ENCODE results near the gene GABRD.

The GABRD gene

DNA sequence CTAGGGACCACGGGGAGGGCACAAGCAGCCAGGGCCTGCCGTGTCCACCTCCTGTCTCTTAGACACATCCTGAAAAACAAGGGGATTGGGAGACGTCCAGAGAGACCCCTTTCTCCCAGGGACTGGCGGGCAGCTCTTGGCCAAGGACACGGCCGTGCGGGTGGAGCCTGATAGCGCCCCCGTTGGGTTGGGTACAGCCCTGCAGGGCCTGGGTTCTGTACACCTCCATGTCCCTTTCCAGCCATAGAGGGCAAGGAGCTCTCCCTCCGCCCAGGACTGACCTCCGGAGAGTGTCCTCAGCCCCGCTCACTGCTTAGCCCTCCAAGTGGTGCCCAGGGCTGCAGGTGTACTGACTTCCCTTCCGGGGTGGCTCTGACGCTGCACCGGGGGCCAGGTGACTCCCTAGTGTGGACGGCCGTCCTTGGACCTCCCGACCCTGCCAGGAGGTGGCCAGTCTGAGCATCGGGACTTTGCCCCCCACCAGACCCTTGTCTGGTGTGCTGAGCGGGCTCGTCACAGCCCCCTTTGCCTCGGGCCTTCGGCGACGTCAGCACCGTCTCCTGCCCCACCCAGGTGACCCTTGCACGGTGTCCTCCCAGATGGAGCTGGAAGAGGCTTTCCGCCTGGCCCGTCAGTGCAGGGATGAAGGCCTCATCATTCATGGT is 36.9 kb downstream of the GABRD start:
- TF ChIP-seq, protein P1, sequence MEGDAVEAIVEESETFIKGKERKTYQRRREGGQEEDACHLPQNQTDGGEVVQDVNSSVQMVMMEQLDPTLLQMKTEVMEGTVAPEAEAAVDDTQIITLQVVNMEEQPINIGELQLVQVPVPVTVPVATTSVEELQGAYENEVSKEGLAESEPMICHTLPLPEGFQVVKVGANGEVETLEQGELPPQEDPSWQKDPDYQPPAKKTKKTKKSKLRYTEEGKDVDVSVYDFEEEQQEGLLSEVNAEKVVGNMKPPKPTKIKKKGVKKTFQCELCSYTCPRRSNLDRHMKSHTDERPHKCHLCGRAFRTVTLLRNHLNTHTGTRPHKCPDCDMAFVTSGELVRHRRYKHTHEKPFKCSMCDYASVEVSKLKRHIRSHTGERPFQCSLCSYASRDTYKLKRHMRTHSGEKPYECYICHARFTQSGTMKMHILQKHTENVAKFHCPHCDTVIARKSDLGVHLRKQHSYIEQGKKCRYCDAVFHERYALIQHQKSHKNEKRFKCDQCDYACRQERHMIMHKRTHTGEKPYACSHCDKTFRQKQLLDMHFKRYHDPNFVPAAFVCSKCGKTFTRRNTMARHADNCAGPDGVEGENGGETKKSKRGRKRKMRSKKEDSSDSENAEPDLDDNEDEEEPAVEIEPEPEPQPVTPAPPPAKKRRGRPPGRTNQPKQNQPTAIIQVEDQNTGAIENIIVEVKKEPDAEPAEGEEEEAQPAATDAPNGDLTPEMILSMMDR (IDR thresholded peaks at IDR 0.05) = no peak
- peaks cover under 1 to 1% of the 10 kb centered on the region in 2 experiments for H3K4me1 ChIP-seq (ENCODE audit: control insufficient read depth in 1 of 2, insufficient read depth in 1 of 2, low read depth in 1 of 2, low read length in 1 of 2)
- H3K27ac ChIP-seq = no peak overlapping the region
- H3K4me3 ChIP-seq (ENCODE audit: low read depth in 1 of 2, low read length in 1 of 2) = no peak overlapping the region
- peaks cover 17% of the 10 kb centered on the region for H3K27me3 ChIP-seq
- no peaks in the 10 kb centered on the region for H3K36me3 ChIP-seq
- H3K9me3 ChIP-seq = no peaks in the 10 kb centered on the region

DNA sequence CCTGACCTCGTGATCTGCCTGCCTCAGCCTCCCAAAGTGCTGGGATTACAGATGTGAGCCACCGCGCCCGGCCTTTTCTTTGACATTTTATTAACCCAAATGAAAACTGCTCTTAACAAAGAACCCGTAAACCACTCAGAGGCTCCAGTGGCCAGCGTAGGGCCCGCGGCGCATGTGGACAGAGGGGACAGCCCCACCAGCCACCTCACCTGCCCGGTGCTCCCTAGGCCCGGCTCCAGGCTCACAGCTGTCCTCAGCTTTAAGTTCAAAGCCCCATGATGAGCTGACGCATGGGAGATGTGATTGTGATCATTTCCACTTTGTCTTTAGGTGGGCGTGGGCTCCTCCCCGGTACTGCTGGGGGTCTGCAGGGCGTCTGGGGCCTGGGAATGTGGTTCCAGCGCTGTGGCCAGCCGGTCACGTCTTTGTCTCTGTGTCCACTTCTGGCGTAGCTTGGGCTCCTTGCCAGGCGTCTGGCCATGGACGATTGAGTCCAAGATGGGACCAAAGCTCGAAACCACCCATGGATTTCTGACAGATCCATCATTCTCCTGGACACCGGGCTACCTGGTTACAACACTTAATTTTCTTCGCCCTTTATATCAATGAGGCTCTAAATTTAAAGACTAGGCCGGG is 37.9 kb downstream of the GABRD start:
- no peaks in the 10 kb centered on the region for H3K36me3 ChIP-seq
- H3K27ac ChIP-seq = no peak overlapping the region
- TF ChIP-seq, protein P1 (IDR thresholded peaks at IDR 0.05) = no peak
- H3K4me1 ChIP-seq (ENCODE audit: control insufficient read depth in 1 of 2, insufficient read depth in 1 of 2, low read depth in 1 of 2, low read length in 1 of 2) = no peaks in the 10 kb centered on the region
- no peaks in the 10 kb centered on the region for H3K9me3 ChIP-seq
- peaks cover 7% of the 10 kb centered on the region for H3K27me3 ChIP-seq
- H3K4me3 ChIP-seq (ENCODE audit: low read depth in 1 of 2, low read length in 1 of 2) = no peak overlapping the region

DNA sequence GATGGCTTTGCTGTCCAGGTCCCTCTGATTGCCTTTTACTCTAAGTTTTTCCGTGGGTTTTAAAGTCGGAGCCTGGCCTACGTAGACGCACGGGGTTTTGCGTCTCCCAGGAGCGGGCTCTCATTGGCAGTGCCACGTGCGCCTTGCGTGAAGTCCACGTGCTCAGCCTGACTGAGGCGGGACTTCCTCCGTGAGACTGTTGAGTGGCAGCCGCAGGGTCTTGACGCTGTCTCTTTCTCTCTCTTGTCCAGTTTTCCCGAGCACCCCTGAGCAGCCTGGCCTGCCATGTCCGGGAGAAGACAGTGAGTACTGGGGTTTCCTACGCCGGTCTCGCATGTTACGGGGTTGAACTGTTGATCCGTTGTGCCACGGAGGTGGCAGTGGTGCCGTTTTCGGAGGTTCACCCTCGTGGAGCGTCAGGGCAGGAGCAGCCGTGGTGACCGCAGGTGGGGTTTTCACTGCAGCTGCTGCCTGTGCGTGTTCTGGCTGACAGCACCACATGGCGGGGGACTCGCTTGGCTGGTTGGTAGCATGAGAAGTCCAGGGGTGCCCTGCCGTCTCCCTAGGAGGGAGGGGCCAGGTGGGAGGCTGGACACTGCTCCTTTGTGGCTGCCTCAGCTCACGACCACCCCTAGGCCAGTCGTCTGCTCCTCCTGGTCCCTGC is 40.3 kb downstream of the GABRD start:
- no peaks in the 10 kb centered on the region for H3K9me3 ChIP-seq
- no peak overlapping the region for H3K4me3 ChIP-seq (ENCODE audit: low read depth in 1 of 2, low read length in 1 of 2)
- H3K36me3 ChIP-seq = no peaks in the 10 kb centered on the region
- H3K27me3 ChIP-seq = no peaks in the 10 kb centered on the region
- no peak overlapping the region for H3K27ac ChIP-seq
- no peaks in the 10 kb centered on the region for H3K4me1 ChIP-seq (ENCODE audit: control insufficient read depth in 1 of 2, insufficient read depth in 1 of 2, low read depth in 1 of 2, low read length in 1 of 2)
- TF ChIP-seq, protein P1 (IDR thresholded peaks at IDR 0.05) = no peak

DNA sequence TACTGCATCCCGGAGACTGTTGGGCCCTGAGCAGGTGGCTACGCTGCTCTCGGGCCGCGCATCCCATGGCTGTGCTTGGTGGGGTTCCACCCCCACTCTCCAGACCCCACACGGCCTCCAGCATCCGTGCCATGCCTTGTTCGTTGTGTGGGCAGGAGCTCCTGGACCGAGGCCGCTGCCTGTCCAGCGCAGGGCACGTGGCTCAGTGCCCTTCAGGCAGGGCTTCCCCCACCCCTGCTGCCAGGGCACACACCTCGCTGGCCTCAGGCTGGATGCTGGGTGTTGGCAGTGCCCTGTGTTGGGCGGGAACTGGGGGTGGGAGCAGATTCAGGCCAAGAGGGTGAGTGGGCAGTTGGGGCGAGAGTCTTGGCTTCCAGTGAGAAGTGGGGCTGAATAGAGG is 40.9 kb downstream of the GABRD start:
- TF ChIP-seq, protein P1 (IDR thresholded peaks at IDR 0.05) = no peak
- Histone ChIP-seq H3K4me3 (ENCODE audit: low read depth in 1 of 2, low read length in 1 of 2) (no peak overlapping the region), H3K27me3 (no peaks in the 10 kb centered on the region), H3K36me3 (no peaks in the 10 kb centered on the region), H3K27ac (no peak overlapping the region), H3K9me3 (no peaks in the 10 kb centered on the region), H3K4me1 (ENCODE audit: control insufficient read depth in 1 of 2, insufficient read depth in 1 of 2, low read depth in 1 of 2, low read length in 1 of 2) (no peaks in the 10 kb centered on the region)

DNA sequence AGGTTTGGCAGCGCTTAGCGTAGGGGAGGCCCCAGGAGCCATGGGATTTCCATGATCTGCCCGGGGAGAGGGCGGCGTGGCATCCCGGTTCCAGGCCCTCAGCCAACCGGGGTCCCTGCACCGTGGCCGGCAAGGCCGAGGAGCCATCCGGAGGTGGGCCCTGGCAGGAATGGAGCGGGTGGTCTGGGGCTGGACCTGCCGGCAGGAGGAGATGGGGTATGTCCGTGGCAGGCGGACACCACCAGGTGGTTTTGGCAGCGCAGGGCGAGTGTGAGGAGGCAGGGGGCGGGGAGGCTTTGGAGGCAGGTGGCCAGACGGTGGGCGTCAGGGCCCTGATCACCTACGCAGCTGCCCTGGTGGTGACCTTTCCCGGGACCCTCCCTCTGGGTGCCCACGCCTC is 41.4 kb downstream of the GABRD start:
- H3K4me3 ChIP-seq (ENCODE audit: low read depth in 1 of 2, low read length in 1 of 2) = no peak overlapping the region
- H3K27ac ChIP-seq = no peak overlapping the region
- no peaks in the 10 kb centered on the region for H3K27me3 ChIP-seq
- H3K9me3 ChIP-seq = no peaks in the 10 kb centered on the region
- H3K36me3 ChIP-seq = no peaks in the 10 kb centered on the region
- no peaks in the 10 kb centered on the region for H3K4me1 ChIP-seq (ENCODE audit: control insufficient read depth in 1 of 2, insufficient read depth in 1 of 2, low read depth in 1 of 2, low read length in 1 of 2)
- TF ChIP-seq, protein P1 (IDR thresholded peaks at IDR 0.05) = no peak

All from neutrophil (primary cell).